B cell (primary cell): Measurements from ENCODE around the gene TMEM82. TPM values are rescaled to one million over a fixed set of nuclear protein-coding genes. Genes with fewer than 3 reads are reported as not detected.
"Not testable (repeated sequence)": the region's sequence is repeated elsewhere in the genome, so short reads cannot be mapped to it uniquely, and the experiment has no call there.

Source experiments
- ATAC-seq: fragments of 200-7000 bp; cut with Tn5 transposase; one replicate; pipeline ENCODE4 v1.10.0; 2021; ENCODE audit warnings: low read depth, mild to moderate bottlenecking, moderate number of reproducible peaks, moderate library complexity
- CTCF ChIA-PET: fragments of 350-600 bp; sonication (Branson Sonifier 250); formaldehyde crosslinking; loops from one replicate; lab custom pipeline; 2021; ENCODE audit warnings: antibody characterized with exemption, inconsistent platforms; lab: Charles Lee
- POLR2A ChIA-PET: fragments of 350-600 bp; sonication (Branson Sonifier 250); formaldehyde crosslinking; loops from one replicate; lab custom pipeline; 2021; ENCODE audit warnings: antibody characterized with exemption; lab: Charles Lee
- DNase-seq: peaks from one replicate; pipeline ENCODE4 v3.0.0; 2013
- H2AFZ ChIP-seq: 2 replicates; pipeline ENCODE4 v1.6.1; 2012; ENCODE audit warnings: mild to moderate bottlenecking, low read depth, low read length; ENCODE audit not compliant: insufficient read depth, poor library complexity, severe bottlenecking
- H3K27ac ChIP-seq, 2 donors: 1 replicate in 1 of 2; 2 replicates in 1 of 2; pipeline ENCODE4 v1.5.1; 2012 to 2013; ENCODE audit warnings: low read length in 2 of 2, mild to moderate bottlenecking in 2 of 2, moderate library complexity in 1 of 2
- H3K27me3 ChIP-seq, 4 experiments: fragments of 200-600 bp in 1 of 4; sonication (generic) in 1 of 4; replicated peaks in 1 of 4; 1 replicate in 2 of 4; 2 replicates in 2 of 4; pipeline versions ENCODE4 v1.6.1 to v1.7.0; 2013 to 2016; ENCODE audit warnings: low read length in 3 of 4, mild to moderate bottlenecking in 2 of 4, mixed read lengths in 1 of 4, moderate library complexity in 1 of 4; ENCODE audit not compliant: insufficient read depth in 4 of 4, control insufficient read depth in 3 of 4; ENCODE audit errors: control extremely low read depth in 1 of 4
- H3K36me3 ChIP-seq, 2 experiments: replicated peaks in 1 of 2; 1 replicate in 1 of 2; 2 replicates in 1 of 2; pipeline versions ENCODE4 v1.6.1 to v1.7.1; 2013; ENCODE audit warnings: low read length in 1 of 2; ENCODE audit not compliant: insufficient read depth in 2 of 2, control insufficient read depth in 1 of 2; ENCODE audit errors: control extremely low read depth in 1 of 2, extremely low read depth in 1 of 2
- H3K4me1 ChIP-seq, 2 donors: fragments of 200-600 bp in 1 of 2; sonication (generic) in 1 of 2; 1 replicate in 1 of 2; 2 replicates in 1 of 2; pipeline versions ENCODE4 v1.5.1 to v1.6.1; 2013 to 2017; ENCODE audit warnings: low read length in 2 of 2; ENCODE audit not compliant: control insufficient read depth in 2 of 2, insufficient read depth in 2 of 2
- H3K4me2 ChIP-seq: replicated peaks from 2 replicates; pipeline ENCODE3; 2012; ENCODE audit warnings: mild to moderate bottlenecking, low read depth, low read length; ENCODE audit not compliant: poor library complexity, severe bottlenecking
- H3K4me3 ChIP-seq, 5 experiments: fragments of 200-600 bp in 1 of 5; sonication (generic) in 1 of 5; 1 replicate in 3 of 5; 2 replicates in 2 of 5; pipeline versions ENCODE4 v1.5.1 to v1.7.0; 2011 to 2016; ENCODE audit warnings: low read length in 4 of 5, mild to moderate bottlenecking in 4 of 5, low read depth in 2 of 5, control low read depth in 1 of 5, moderate library complexity in 1 of 5; ENCODE audit not compliant: insufficient read depth in 1 of 5; ENCODE audit errors: control extremely low read depth in 1 of 5, extremely low read depth in 1 of 5
- H3K79me2 ChIP-seq: fragments of 200-600 bp; sonication (generic); one replicate; pipeline ENCODE4 v1.6.0; 2016; ENCODE audit warnings: low read length; ENCODE audit not compliant: control insufficient read depth, insufficient read depth
- H3K9ac ChIP-seq: fragments of 200-600 bp; sonication (generic); 2 replicates; pipeline ENCODE4 v1.6.1; 2017; ENCODE audit warnings: mild to moderate bottlenecking, low read length, moderate library complexity
- H3K9me3 ChIP-seq, 3 donors: one replicate each; pipeline versions ENCODE4 v1.6.1 to v1.7.1; 2013; ENCODE audit warnings: low read length in 2 of 3; ENCODE audit not compliant: control insufficient read depth in 2 of 3, insufficient read depth in 1 of 3; ENCODE audit errors: control extremely low read depth in 1 of 3
- H4K20me1 ChIP-seq: 2 replicates; pipeline ENCODE4 v1.6.0; 2012; ENCODE audit warnings: mild to moderate bottlenecking, low read length; ENCODE audit not compliant: insufficient read depth, control insufficient read depth, poor library complexity, severe bottlenecking
- H3K27ac Mint-ChIP-seq: one replicate; pipeline ENCODE4 v1.8.0; 2021; ENCODE audit warnings: mixed read lengths
- H3K27me3 Mint-ChIP-seq: one replicate; pipeline ENCODE4 v1.8.0; 2021; ENCODE audit warnings: mixed read lengths
- H3K4me1 Mint-ChIP-seq: one replicate; pipeline ENCODE4 v1.8.0; 2021; ENCODE audit warnings: mixed read lengths
- H3K4me3 Mint-ChIP-seq: one replicate; pipeline ENCODE4 v1.8.0; 2021; ENCODE audit warnings: mixed read lengths
- H3K9me3 Mint-ChIP-seq: one replicate; pipeline ENCODE4 v1.8.0; 2022; ENCODE audit warnings: mixed read lengths; ENCODE audit not compliant: insufficient read depth
- CTCF ChIP-seq: fragments of 200-600 bp; IDR thresholded peaks from one replicate; pipeline ENCODE4 v1.8.0; 2022; ENCODE audit warnings: antibody characterized with exemption, mild to moderate bottlenecking
- EZH2 ChIP-seq: IDR thresholded peaks from 2 replicates; pipeline ENCODE4 v1.6.1; 2012; ENCODE audit warnings: borderline replicate concordance, low read depth, mild to moderate bottlenecking, moderate library complexity, low read length; ENCODE audit not compliant: insufficient read depth, poor library complexity, severe bottlenecking
- WGBS: methylation state at CpG from one replicate; pipeline ENCODE4 v1.1.5; 2013; ENCODE audit warnings: missing lambda C conversion rate; ENCODE audit not compliant: insufficient coverage; 5-methylcytosine and 5-hydroxymethylcytosine counted together
- intact Hi-C: fragments of 100-400 bp; cut with micrococcal nuclease; formaldehyde crosslinking; loops from one replicate; pipeline ENCODE4 v1.10.0; 2022
- polyA plus RNA-seq: library from polyadenylated mRNA; depleted of rRNA; stranded (reverse); fragments of >200 nt; gene quantifications from 2 replicates; pipeline ENCODE4 v1.2.3, GENCODE V29; 2012
- total RNA-seq, 2 donors: library from RNA; stranded (reverse); fragments of 120-200 nt in 1 of 2; gene quantifications; 1 replicate in 1 of 2; 2 replicates in 1 of 2; pipeline versions ENCODE4 v1.2.3 to v1.2.4, GENCODE V29; 2013 to 2022

The TMEM82 gene
- total and polyA plus RNA-seq, 2 donors (not counting 1 experiment from before 2014, with no cell fraction given) = not detected

GRCh38 chr1:15699321-15699720 lies 43.0 kb upstream of the TMEM82 start:
- Mint-ChIP-seq H3K4me1 (peaks cover 58% of the 10 kb centered on the region), H3K27ac (peak overlapping the region; percentile 82), H3K4me3 (peak overlapping the region; percentile 37)
- H2AFZ ChIP-seq, H3K4me3 ChIP-seq, H3K9me3 ChIP-seq, H3K27ac ChIP-seq, H3K9ac ChIP-seq, DNase-seq, POLR2A ChIA-PET, H3K4me2 ChIP-seq, CTCF ChIA-PET, H3K27me3 ChIP-seq, H3K36me3 ChIP-seq, H3K27me3 Mint-ChIP-seq, H3K9me3 Mint-ChIP-seq, ATAC-seq: not testable (repeated sequence)
- peaks cover 37 to 51% of the 10 kb centered on the region in 2 donors for H3K4me1 ChIP-seq
- intact Hi-C loops = loop anchor here (5.0 to 10.0 kb wide), 2 partner anchors 42 to 145 kb away; partner anchors contain the start of gene SPEN
- peaks cover 75% of the 10 kb centered on the region for H3K79me2 ChIP-seq
- WGBS = no CpG with 5 or more reads among the region's 4 CpGs
- H4K20me1 ChIP-seq = peaks cover 39% of the 10 kb centered on the region

GRCh38 chr1:15700508-15700907 lies 41.8 kb upstream of the TMEM82 start:
- Mint-ChIP-seq H3K4me1 (peaks cover 51% of the 10 kb centered on the region), H3K4me3 (no peak overlapping the region), H3K9me3 (no peaks in the 10 kb centered on the region), H3K27ac (peak overlapping the region; percentile 50), H3K27me3 (no peaks in the 10 kb centered on the region)
- Histone ChIP-seq H3K27ac (no peak overlapping the region), H3K9ac (no peak overlapping the region), H3K4me2 (no peak overlapping the region), H3K79me2 (peaks cover 75% of the 10 kb centered on the region), H3K36me3 (peaks cover 5 to 12% of the 10 kb centered on the region in 2 experiments), H3K27me3 (no peaks in the 10 kb centered on the region), H4K20me1 (peaks cover 50% of the 10 kb centered on the region), H3K4me1 (peaks cover 31 to 44% of the 10 kb centered on the region in 2 donors), H2AFZ (no peak overlapping the region), H3K4me3 (no peak overlapping the region), H3K9me3 (no peaks in the 10 kb centered on the region)
- ATAC-seq (no peak), DNase-seq (no peak)
- CTCF ChIA-PET = no interaction called here
- POLR2A ChIA-PET = interaction anchor here (0.7 kb wide), 1 partner anchor 21 kb away, joined by 13 read pairs; no protein-coding TSS in a partner anchor
- TF ChIP-seq EZH2 (no peak), CTCF (no peak)
- intact Hi-C loops = no loop called here
- 92% methylated on average over 2 of the region's 6 CpGs for WGBS
